Rectal smooth muscle tissue (tissue), 1 donor: Measurements from ENCODE around the gene ZNF774.
A peak's percentile ranks its signal among the peaks of the same experiment; 100 is the strongest.
"Not testable (repeated sequence)": the region's sequence is repeated elsewhere in the genome, so short reads cannot be mapped to it uniquely, and the experiment has no call there.

Experiments used
- H3K27ac ChIP-seq: one replicate; pipeline ENCODE4 v1.7.0; 2013; ENCODE audit warnings: low read depth, low read length, inconsistent platforms
- H3K27me3 ChIP-seq: one replicate; pipeline ENCODE4 v1.7.0; 2013; ENCODE audit warnings: low read length; ENCODE audit not compliant: control insufficient read depth, insufficient read depth
- H3K36me3 ChIP-seq: one replicate; pipeline ENCODE4 v1.7.0; 2013; ENCODE audit warnings: low read length; ENCODE audit not compliant: control insufficient read depth, insufficient read depth
- H3K4me1 ChIP-seq: one replicate; pipeline ENCODE4 v1.7.0; 2013; ENCODE audit warnings: low read length; ENCODE audit not compliant: control insufficient read depth, insufficient read depth
- H3K4me3 ChIP-seq: one replicate; pipeline ENCODE4 v1.7.0; 2013; ENCODE audit warnings: low read length
- H3K9ac ChIP-seq: one replicate; pipeline ENCODE4 v1.7.0; 2013; ENCODE audit warnings: low read length

ZNF774 gene

GRCh38 chr15:90352107-90352893, at the start of gene ZNF774:
Gene ZNF774 (plus strand): TSS chr15:90352284. CDS start chr15:90354661, 2,377 bp downstream.
- peak within 1 kb of the TSS; percentile 53 for H3K9ac ChIP-seq
- H3K27ac ChIP-seq = no peak within 1 kb of the TSS
- no peaks in the 10 kb centered on the region for H3K36me3 ChIP-seq
- H3K4me1 ChIP-seq = no peaks in the 10 kb centered on the region
- H3K27me3 ChIP-seq = no peaks in the 10 kb centered on the region
- H3K4me3 ChIP-seq = peak within 1 kb of the TSS; percentile 79

GRCh38 chr15:90305355-90305754, 46.7 kb upstream of the ZNF774 start:
- not testable (repeated sequence) for H3K9ac ChIP-seq, H3K4me3 ChIP-seq, H3K27me3 ChIP-seq, H3K27ac ChIP-seq, H3K4me1 ChIP-seq, H3K36me3 ChIP-seq

DNA sequence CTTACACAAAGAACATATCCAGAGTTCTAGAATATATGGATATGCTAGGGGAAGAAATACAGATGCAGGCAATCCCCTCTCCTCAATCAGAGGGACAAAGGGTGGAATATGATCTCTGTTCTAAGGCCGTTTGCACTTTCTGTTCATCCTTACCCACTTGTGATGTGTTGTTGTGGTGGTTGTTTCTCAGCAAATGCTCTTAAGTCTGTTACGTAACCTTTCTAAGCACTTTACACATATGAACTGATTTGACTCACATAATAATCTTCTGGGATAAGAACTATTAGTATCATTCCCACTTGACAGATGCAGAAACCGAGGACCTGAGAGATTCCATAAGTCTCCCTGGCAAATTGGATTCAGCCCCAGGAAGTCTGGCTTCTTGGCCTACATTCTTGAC, 46.2 kb upstream of the ZNF774 start:
- Histone ChIP-seq H3K4me1 (no peaks in the 10 kb centered on the region), H3K4me3 (no peak overlapping the region), H3K27me3 (no peaks in the 10 kb centered on the region), H3K9ac (no peak overlapping the region), H3K27ac (no peak overlapping the region), H3K36me3 (no peaks in the 10 kb centered on the region)

DNA sequence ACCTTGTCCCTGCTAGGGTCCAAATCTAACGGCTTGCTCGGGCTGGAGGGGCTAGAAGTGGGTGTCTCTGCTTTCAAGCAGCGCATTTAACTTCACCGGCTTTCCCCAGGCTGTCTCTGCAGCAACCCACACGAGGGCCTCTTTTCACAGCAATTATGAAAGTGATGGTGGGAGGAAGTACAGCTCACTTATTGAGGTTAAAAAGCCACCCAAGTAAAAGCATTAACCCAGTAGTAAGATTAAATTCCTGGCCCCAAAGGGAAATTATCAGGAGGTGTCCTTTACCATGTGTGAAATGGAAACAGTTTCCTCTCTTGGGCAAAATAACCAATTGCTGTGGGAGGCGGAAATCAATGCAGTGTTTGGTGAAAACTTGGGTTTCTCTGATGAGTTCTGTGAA, 45.5 kb upstream of the ZNF774 start:
- no peak overlapping the region for H3K9ac ChIP-seq

GRCh38 chr15:90307661-90308060, 44.4 kb upstream of the ZNF774 start:
- Histone ChIP-seq H3K27ac (no peak overlapping the region), H3K27me3 (no peaks in the 10 kb centered on the region), H3K4me3 (no peak overlapping the region), H3K36me3 (no peaks in the 10 kb centered on the region), H3K4me1 (no peaks in the 10 kb centered on the region), H3K9ac (no peak overlapping the region)

More for the DNA sequence above, 45.5 kb upstream of the ZNF774 start:
- Histone ChIP-seq H3K4me1 (no peaks in the 10 kb centered on the region), H3K4me3 (no peak overlapping the region), H3K27ac (no peak overlapping the region), H3K36me3 (no peaks in the 10 kb centered on the region), H3K27me3 (no peaks in the 10 kb centered on the region)

DNA sequence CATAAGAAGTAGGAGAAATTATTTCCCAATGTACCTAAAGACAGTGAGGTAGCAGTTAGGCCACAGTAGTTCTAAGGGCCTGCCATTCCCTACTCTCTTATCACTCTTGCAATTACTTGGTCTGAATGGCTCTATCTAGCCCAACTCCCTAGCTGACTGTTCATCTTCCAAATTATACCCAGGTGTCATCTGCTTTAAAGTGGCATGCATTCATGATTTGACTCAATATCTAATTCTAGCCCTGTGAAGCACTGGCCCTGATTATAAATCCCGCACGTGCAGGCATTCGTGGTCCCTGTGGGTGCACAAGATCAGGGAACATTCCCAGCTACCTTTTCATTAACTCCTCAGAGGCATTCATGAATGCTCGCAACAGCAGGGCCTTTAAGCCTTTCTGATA, 43.1 kb upstream of the ZNF774 start:
- H3K4me1 ChIP-seq = no peaks in the 10 kb centered on the region
- H3K27ac ChIP-seq = no peak overlapping the region
- no peaks in the 10 kb centered on the region for H3K36me3 ChIP-seq
- H3K27me3 ChIP-seq = no peaks in the 10 kb centered on the region
- H3K4me3 ChIP-seq = no peak overlapping the region
- H3K9ac ChIP-seq = no peak overlapping the region

GRCh38 chr15:90315278-90315982, 36.7 kb upstream of the ZNF774 start:
- Histone ChIP-seq H3K27ac (peak overlapping the region; percentile 69), H3K9ac (no peak overlapping the region), H3K36me3 (no peaks in the 10 kb centered on the region), H3K4me3 (no peak overlapping the region), H3K27me3 (no peaks in the 10 kb centered on the region), H3K4me1 (peaks cover 11% of the 10 kb centered on the region)

GRCh38 chr15:90316139-90316538, 35.9 kb upstream of the ZNF774 start:
- no peaks in the 10 kb centered on the region for H3K36me3 ChIP-seq
- no peaks in the 10 kb centered on the region for H3K27me3 ChIP-seq
- H3K27ac ChIP-seq = peak overlapping the region; percentile 69
- H3K9ac ChIP-seq = no peak overlapping the region
- H3K4me3 ChIP-seq = no peak overlapping the region
- peaks cover 11% of the 10 kb centered on the region for H3K4me1 ChIP-seq

DNA sequence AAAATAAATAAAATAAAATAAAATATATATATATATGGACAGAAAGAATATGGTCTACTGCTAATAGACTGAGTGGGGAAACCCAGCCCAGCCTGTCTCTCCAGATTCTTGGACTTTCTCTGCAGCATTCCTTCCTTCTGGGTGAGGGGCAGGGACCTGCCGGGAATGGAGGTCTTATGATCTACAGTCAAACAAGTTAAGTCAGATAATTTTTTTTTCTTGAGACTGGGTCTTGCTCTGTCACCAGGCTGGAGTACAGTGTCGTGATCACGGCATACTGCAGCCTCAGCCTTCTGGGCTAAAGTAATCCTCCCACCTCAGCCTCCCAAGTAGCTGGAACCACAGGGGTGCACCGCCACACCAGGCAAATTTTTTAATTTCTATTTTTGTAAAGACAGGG, 33.5 kb upstream of the ZNF774 start:
- Histone ChIP-seq H3K36me3 (no peaks in the 10 kb centered on the region), H3K9ac (no peak overlapping the region), H3K27me3 (no peaks in the 10 kb centered on the region), H3K4me1 (peaks cover 11% of the 10 kb centered on the region), H3K4me3 (no peak overlapping the region), H3K27ac (no peak overlapping the region)

- Histone ChIP-seq H3K4me1 (peaks cover 10% of the 10 kb centered on the region), H3K4me3 (no peak overlapping the region), H3K27me3 (no peaks in the 10 kb centered on the region), H3K27ac (no peak overlapping the region), H3K9ac (no peak overlapping the region), H3K36me3 (no peaks in the 10 kb centered on the region)
Measured at GRCh38 chr15:90320062-90320884, 31.8 kb upstream of the ZNF774 start.

- Histone ChIP-seq H3K36me3 (no peaks in the 10 kb centered on the region), H3K9ac (no peak overlapping the region), H3K4me3 (no peak overlapping the region), H3K27ac (no peak overlapping the region), H3K27me3 (no peaks in the 10 kb centered on the region), H3K4me1 (peaks cover 4% of the 10 kb centered on the region)
Measured at GRCh38 chr15:90320885-90321278, 31.2 kb upstream of the ZNF774 start.

GRCh38 chr15:90322538-90322937, 29.5 kb upstream of the ZNF774 start:
- Histone ChIP-seq H3K4me1 (no peaks in the 10 kb centered on the region), H3K27ac (no peak overlapping the region), H3K27me3 (no peaks in the 10 kb centered on the region), H3K36me3 (no peaks in the 10 kb centered on the region), H3K4me3 (no peak overlapping the region), H3K9ac (no peak overlapping the region)
